Natural killer cell (primary cell): ENCODE results near the gene PABPC3. TPM values are rescaled to one million over a fixed set of nuclear protein-coding genes. Genes with fewer than 3 reads are reported as not detected.

Experiments
- ATAC-seq, 3 donors: fragments of 150-1000 bp in 2 of 3; fragments of 200-7000 bp in 1 of 3; cut with Tn5 transposase; 1 replicate in 1 of 3; 2 replicates in 2 of 3; pipeline ENCODE4 v1.10.0; 2021; ENCODE audit warnings: mild to moderate bottlenecking in 2 of 3, moderate library complexity in 2 of 3
- DNase-seq, 2 donors: peaks; one replicate each; pipeline versions ENCODE4 v3.0.0 to v3.0.0-alpha.2; 2013 to 2021; ENCODE audit warnings: mixed read lengths in 1 of 2
- H3K27ac ChIP-seq: one replicate; pipeline ENCODE4 v1.5.1; 2013; ENCODE audit warnings: mild to moderate bottlenecking, low read length
- H3K27me3 ChIP-seq: one replicate; pipeline ENCODE4 v1.6.1; 2013; ENCODE audit warnings: low read length; ENCODE audit not compliant: control insufficient read depth, insufficient read depth
- H3K36me3 ChIP-seq: one replicate; pipeline ENCODE4 v1.6.1; 2013; ENCODE audit warnings: low read length; ENCODE audit not compliant: control insufficient read depth, insufficient read depth
- H3K4me1 ChIP-seq: one replicate; pipeline ENCODE4 v1.6.1; 2013; ENCODE audit warnings: low read length; ENCODE audit not compliant: control insufficient read depth, insufficient read depth
- H3K4me3 ChIP-seq: one replicate; pipeline ENCODE4 v1.5.1; 2013; ENCODE audit warnings: low read length
- H3K9me3 ChIP-seq: one replicate; pipeline ENCODE4 v1.6.1; 2013; ENCODE audit warnings: low read length; ENCODE audit not compliant: control insufficient read depth, insufficient read depth
- H3K27ac Mint-ChIP-seq, 2 donors: one replicate each; pipeline ENCODE4 v1.8.0; 2022; ENCODE audit warnings: mild to moderate bottlenecking in 2 of 2, mixed read lengths in 2 of 2, moderate library complexity in 1 of 2
- H3K27me3 Mint-ChIP-seq, 2 donors: one replicate each; pipeline ENCODE4 v1.8.0; 2022; ENCODE audit warnings: low read depth in 2 of 2, mixed read lengths in 2 of 2
- H3K36me3 Mint-ChIP-seq: one replicate; pipeline ENCODE4 v1.8.0; 2022; ENCODE audit warnings: mixed read lengths
- H3K4me1 Mint-ChIP-seq, 2 donors: one replicate each; pipeline ENCODE4 v1.8.0; 2022; ENCODE audit warnings: mixed read lengths in 2 of 2
- H3K4me3 Mint-ChIP-seq: one replicate; pipeline ENCODE4 v1.8.0; 2022; ENCODE audit warnings: mild to moderate bottlenecking, moderate library complexity, mixed read lengths
- H3K9me3 Mint-ChIP-seq, 2 donors: one replicate each; pipeline ENCODE4 v1.8.0; 2022; ENCODE audit warnings: mixed read lengths in 2 of 2
- CTCF ChIP-seq: fragments of 200-600 bp; IDR thresholded peaks from one replicate; pipeline ENCODE4 v1.8.0; 2022; ENCODE audit warnings: antibody characterized with exemption
- WGBS: methylation state at CpG from one replicate; pipeline ENCODE4 v1.1.7; 2013; ENCODE audit warnings: missing lambda C conversion rate; ENCODE audit not compliant: insufficient coverage; 5-methylcytosine and 5-hydroxymethylcytosine counted together
- intact Hi-C: fragments of 100-400 bp; cut with micrococcal nuclease; formaldehyde crosslinking; loops from one replicate; pipeline ENCODE4 v1.14.2; 2022
- total RNA-seq, 4 donors: library from RNA; stranded (reverse); fragments of 120-200 nt in 1 of 4; gene quantifications; one replicate each; pipeline versions ENCODE4 v1.2.3 to v1.2.4, GENCODE V29; 2013 to 2022

Gene PABPC3
- total RNA-seq, 3 donors from 2014 or later (not counting 1 experiment from before 2014, with no cell fraction given) = 0.18 to 0.21 (median 0.20) TPM

- H3K4me3 ChIP-seq = no peak overlapping the region
- no peaks in the 10 kb centered on the region for H3K4me1 Mint-ChIP-seq
- ATAC-seq = no peak
- TF ChIP-seq CTCF = no peak
- H3K4me3 Mint-ChIP-seq = no peak overlapping the region
- intact Hi-C loops = no loop called here
- no peaks in the 10 kb centered on the region for H3K9me3 Mint-ChIP-seq
- no peak for DNase-seq
- no peak overlapping the region for H3K27ac ChIP-seq
- no peak overlapping the region for H3K27ac Mint-ChIP-seq
- WGBS = 90% methylated on average over 21 of the region's 21 CpGs
- H3K9me3 ChIP-seq = no peaks in the 10 kb centered on the region
- H3K36me3 ChIP-seq = no peaks in the 10 kb centered on the region
- peaks cover 2% of the 10 kb centered on the region for H3K27me3 ChIP-seq
- no peaks in the 10 kb centered on the region for H3K4me1 ChIP-seq
- H3K36me3 Mint-ChIP-seq = no peaks in the 10 kb centered on the region
- H3K27me3 Mint-ChIP-seq = peaks cover 5 to 46% of the 10 kb centered on the region in 2 donors
These were observed 26.7 kb upstream of the PABPC3 start for GRCh38 chr13:25069236-25069635.

GRCh38 chr13:25069911-25070310, 26.0 kb upstream of the PABPC3 start:
- Mint-ChIP-seq H3K9me3 (no peaks in the 10 kb centered on the region), H3K4me3 (no peak overlapping the region), H3K4me1 (no peaks in the 10 kb centered on the region), H3K36me3 (no peaks in the 10 kb centered on the region), H3K27me3 (peaks cover 5 to 46% of the 10 kb centered on the region in 2 donors), H3K27ac (no peak overlapping the region)
- intact Hi-C loops = no loop called here
- Histone ChIP-seq H3K27me3 (peaks cover 2% of the 10 kb centered on the region), H3K4me3 (no peak overlapping the region), H3K4me1 (no peaks in the 10 kb centered on the region), H3K9me3 (no peaks in the 10 kb centered on the region), H3K27ac (no peak overlapping the region), H3K36me3 (no peaks in the 10 kb centered on the region)
- ATAC-seq (no peak), DNase-seq (no peak)
- TF ChIP-seq CTCF = no peak
- 22% methylated on average over 8 of the region's 8 CpGs for WGBS

GRCh38 chr13:25080773-25081172, 15.2 kb upstream of the PABPC3 start:
- Histone ChIP-seq H3K27me3 (no peaks in the 10 kb centered on the region), H3K36me3 (no peaks in the 10 kb centered on the region), H3K4me3 (no peak overlapping the region), H3K9me3 (no peaks in the 10 kb centered on the region), H3K27ac (no peak overlapping the region), H3K4me1 (no peaks in the 10 kb centered on the region)
- intact Hi-C loops = no loop called here
- ATAC-seq (no peak), DNase-seq (no peak)
- Mint-ChIP-seq H3K4me3 (no peak overlapping the region), H3K36me3 (no peaks in the 10 kb centered on the region), H3K9me3 (no peaks in the 10 kb centered on the region), H3K27ac (no peak overlapping the region), H3K27me3 (peaks cover 3 to 24% of the 10 kb centered on the region in 2 donors), H3K4me1 (no peaks in the 10 kb centered on the region)
- WGBS = 58% methylated on average over 2 of the region's 2 CpGs
- TF ChIP-seq CTCF = no peak

GRCh38 chr13:25084096-25084495, 11.8 kb upstream of the PABPC3 start:
- intact Hi-C loops = no loop called here
- no peaks in the 10 kb centered on the region for H3K4me1 Mint-ChIP-seq
- no peaks in the 10 kb centered on the region for H3K9me3 Mint-ChIP-seq
- H3K27ac Mint-ChIP-seq = no peak overlapping the region
- H3K27ac ChIP-seq = no peak overlapping the region
- 87% methylated on average over 1 of the region's 1 CpG for WGBS
- DNase-seq (no peak), ATAC-seq (no peak)
- H3K27me3 ChIP-seq = no peaks in the 10 kb centered on the region
- H3K4me3 Mint-ChIP-seq = no peak overlapping the region
- H3K4me3 ChIP-seq = no peak overlapping the region
- peaks cover 6 to 19% of the 10 kb centered on the region in 2 donors for H3K27me3 Mint-ChIP-seq
- H3K36me3 ChIP-seq = no peaks in the 10 kb centered on the region
- no peaks in the 10 kb centered on the region for H3K9me3 ChIP-seq
- H3K36me3 Mint-ChIP-seq = no peaks in the 10 kb centered on the region
- no peaks in the 10 kb centered on the region for H3K4me1 ChIP-seq
- no peak for TF ChIP-seq CTCF
